Fibroblast of mammary gland (primary cell): Measurements from ENCODE around the gene CCDC89.
"Not testable (repeated sequence)": the region's sequence is repeated elsewhere in the genome, so short reads cannot be mapped to it uniquely, and the experiment has no call there.

Source experiments
- DNase-seq: peaks from one replicate; pipeline ENCODE4 v3.0.0-alpha.2; 2010; ENCODE audit warnings: low read depth
- H3K4me3 ChIP-seq: 2 replicates; pipeline ENCODE4 v1.5.1; 2011; ENCODE audit warnings: low read depth, mild to moderate bottlenecking, low read length, moderate library complexity; ENCODE audit not compliant: control insufficient read depth
- TF ChIP-seq, protein P1 (sequence below): conservative IDR thresholded peaks from 2 replicates; pipeline ENCODE4 v1.5.1; 2011; ENCODE audit warnings: low read depth, low read length, inconsistent platforms; ENCODE audit not compliant: control insufficient read depth, insufficient read depth

Gene CCDC89

DNA sequence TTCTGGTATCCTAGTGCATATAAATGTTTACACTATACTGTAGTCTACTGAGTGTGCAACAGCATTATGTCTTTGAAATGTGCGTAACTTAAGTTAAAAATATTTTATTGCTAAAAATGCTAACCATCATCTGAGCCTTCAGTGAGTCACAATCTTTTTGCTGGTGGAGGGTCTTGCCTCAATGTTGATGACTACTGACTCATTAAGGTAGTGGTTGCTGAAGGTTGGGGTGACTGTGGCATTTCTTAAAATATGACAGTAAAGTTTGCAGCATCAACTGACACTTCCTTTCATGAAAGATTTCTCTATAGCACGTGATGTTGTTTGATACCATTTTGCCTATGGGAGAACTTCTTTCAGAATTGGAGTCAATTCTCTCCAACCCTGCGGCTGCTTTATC is 12.6 kb downstream of the CCDC89 start:
- H3K4me3 ChIP-seq = no peak overlapping the region
- TF ChIP-seq, protein P1, sequence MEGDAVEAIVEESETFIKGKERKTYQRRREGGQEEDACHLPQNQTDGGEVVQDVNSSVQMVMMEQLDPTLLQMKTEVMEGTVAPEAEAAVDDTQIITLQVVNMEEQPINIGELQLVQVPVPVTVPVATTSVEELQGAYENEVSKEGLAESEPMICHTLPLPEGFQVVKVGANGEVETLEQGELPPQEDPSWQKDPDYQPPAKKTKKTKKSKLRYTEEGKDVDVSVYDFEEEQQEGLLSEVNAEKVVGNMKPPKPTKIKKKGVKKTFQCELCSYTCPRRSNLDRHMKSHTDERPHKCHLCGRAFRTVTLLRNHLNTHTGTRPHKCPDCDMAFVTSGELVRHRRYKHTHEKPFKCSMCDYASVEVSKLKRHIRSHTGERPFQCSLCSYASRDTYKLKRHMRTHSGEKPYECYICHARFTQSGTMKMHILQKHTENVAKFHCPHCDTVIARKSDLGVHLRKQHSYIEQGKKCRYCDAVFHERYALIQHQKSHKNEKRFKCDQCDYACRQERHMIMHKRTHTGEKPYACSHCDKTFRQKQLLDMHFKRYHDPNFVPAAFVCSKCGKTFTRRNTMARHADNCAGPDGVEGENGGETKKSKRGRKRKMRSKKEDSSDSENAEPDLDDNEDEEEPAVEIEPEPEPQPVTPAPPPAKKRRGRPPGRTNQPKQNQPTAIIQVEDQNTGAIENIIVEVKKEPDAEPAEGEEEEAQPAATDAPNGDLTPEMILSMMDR = no peak
- DNase-seq = no peak

DNA sequence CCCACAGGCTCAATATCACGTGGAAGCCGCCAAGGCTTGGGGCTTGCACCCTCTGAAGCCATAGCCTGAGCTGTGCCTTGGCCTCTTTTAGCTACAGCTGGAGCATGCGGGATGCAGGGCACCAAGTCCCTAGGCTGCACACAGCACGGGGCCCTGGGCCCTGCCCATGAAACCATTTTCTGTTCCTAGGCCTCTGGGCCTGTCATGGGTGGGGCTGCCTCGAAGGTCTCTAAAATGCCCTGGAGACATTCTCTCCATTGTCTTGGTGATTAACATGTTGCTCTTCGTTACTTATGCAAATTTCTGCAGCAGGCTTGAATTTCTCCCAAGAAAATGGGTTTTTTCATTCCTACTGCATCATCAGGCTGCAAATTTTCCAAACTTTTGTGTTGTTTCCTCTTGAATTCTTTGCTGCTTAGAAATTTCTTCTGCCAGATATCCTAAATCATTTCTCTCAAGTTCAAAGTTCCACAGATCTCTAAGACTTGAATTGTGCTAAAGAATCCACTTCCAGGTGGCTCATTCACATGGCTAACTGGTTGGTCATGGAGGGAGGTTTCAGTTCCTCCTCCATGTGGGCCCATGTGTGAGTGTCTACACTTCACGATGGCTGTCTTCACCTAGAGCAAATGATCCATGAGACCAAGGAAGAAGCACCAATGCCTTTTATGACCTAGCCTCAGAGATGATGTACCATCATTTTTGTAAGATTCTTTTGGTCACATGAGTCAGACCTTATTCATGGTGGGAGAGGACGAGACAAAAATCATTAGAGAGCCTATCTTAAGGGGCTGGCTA is 13.7 kb downstream of the CCDC89 start:
- H3K4me3 ChIP-seq = no peak overlapping the region
- TF ChIP-seq, protein P1 = no peak
- peak; percentile 28 for DNase-seq

DNA sequence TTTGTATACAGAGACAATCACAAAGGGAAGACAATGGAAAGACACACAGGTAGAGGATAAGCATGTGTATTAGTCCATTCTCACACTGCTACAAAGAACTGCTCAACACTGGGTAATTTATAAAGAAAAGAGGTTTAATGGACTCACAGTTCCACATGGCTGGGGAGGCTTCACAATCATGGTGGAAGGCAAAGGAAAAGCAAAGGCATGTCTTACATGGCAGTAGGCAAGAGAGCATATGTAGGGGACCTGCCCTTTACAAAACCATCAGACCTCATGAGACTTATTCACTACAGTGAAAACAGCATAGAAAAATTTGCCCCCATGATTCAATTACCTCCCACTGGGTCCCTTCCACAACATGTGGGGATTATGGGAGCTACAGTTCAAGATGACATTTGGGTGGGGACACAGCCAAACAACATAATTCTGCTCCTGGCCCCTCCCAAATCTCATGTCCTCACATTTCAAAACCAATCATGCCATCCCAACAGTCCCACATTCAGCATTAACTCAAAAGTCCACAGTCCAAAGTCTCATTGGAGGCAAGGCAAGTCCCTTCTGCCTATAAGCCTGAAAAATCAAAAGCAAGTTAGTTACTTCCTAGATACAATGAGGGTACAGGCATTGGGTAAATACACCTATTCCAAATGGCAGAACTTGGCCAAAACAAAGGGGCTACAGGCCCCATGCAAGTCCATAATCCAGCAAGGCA is 14.9 kb downstream of the CCDC89 start:
- not testable (repeated sequence) for DNase-seq, H3K4me3 ChIP-seq

DNA sequence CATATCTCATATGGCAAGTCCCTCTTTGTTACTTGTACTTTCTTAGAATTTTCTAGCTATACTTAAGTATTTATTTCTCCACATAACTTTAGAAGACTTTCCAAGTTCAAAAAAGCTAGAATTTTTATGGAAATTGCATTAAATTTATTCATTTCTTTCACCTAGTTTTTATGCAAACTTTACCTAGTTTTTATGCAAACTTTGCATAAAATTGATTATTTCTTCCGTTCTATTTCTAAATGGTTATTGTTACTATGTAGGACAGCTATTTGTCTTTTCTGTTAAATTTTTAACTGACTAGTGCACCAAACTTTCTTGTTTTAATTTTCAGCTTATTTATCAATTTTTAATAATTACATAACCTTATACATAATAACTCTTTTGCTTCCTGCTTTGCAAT is 17.8 kb downstream of the CCDC89 start:
- TF ChIP-seq, protein P1 = no peak
- H3K4me3 ChIP-seq = no peak overlapping the region
- no peak for DNase-seq

DNA sequence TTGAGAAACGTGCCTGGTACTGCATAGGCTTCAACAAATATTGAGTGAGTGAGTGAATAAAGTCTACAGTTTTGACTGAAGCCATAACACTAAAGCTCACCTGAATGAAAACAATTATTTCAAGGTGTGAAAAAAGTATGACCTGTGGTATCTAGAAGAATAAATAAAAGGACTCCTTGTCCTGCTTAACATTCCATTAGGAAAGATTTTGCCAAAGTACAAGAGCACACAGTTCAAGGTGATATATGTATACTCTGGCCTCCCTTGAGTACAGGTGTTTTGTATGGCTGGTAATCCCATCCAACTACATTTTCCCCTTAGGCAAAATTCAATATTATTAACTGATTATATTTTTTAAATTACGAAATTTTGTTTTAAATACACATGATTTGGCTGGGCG is 19.3 kb downstream of the CCDC89 start:
- TF ChIP-seq, protein P1 = no peak
- no peak for DNase-seq
- H3K4me3 ChIP-seq = no peak overlapping the region

DNA sequence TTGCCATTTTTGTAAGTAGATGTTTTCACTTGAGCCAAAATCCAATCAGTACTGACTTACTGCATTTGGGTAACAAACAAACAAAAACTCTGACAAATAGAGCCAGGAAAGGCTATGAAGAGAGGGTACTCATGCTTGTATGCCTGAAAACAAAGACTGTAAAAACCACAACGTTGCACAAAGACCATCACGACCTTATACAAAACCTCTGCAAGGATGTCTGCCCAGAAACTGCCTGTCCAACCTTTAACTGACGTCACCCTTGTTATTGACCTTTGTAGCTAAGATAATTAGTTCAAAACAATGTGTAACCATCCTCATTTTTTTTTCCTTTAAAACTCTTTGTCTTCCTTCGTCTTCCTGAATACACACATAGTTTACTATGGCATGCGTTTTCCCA is 20.3 kb downstream of the CCDC89 start:
- peak; percentile 44 for DNase-seq

More for the DNA sequence above, 20.3 kb downstream of the CCDC89 start:
- TF ChIP-seq, protein P1 = no peak
- no peak overlapping the region for H3K4me3 ChIP-seq
